Myometrial cell (primary cell): ENCODE measurements around the gene TENT4B. TPM values are rescaled to one million over a fixed set of nuclear protein-coding genes. Genes with fewer than 3 reads are reported as not detected.

Source experiments
- total RNA-seq: library from RNA; depleted of rRNA; stranded (reverse); fragments of >200 nt; gene quantifications from 2 replicates; pipeline ENCODE4 v1.2.3, GENCODE V29; 2015

Gene TENT4B
- 7.3 and 7.5 TPM in 2 replicates for total RNA-seq

DNA sequence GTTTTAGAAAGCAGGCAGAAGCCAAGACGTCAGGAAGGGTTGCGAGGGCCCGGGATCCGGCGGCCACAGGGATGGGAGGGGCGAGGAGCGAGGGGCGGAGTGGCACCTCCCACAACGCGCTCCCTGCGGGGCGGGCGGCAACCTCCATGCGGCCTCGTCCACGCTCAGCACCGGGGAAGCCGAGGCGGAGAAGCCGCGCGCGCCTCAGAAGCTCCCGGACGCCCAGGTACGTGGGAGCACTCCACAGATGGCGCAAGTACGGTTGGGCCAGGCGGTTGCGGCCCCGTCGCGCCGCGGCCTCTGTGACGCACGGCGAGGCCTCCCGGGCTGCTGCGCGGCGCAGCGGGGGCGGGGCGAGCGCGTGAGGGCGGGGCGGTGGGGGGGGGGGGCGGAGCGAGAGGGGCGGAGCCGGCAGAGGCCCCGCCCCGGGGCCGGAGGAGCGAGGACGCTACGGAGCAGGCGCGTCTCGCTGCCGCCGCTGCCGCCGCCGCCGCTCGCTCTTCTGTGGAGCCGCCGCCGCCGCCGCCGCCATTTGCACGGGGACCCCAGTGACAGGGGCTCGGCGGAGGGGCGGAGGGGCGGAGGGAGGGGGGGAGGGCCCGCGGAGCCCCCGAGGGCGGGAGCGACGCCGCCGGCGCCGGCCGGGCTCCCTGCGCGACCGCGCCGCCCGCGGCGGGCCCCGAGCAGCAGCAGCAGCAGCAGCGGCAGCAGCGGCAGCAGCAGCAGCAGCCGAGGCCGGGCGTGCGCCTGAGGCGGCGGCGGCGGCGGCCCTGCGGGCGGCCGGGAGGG, at the start of gene TENT4B:
TENT4B (plus strand) TSS at position 500 of the 789 bp plus-strand sequence. CDS start 316 bp downstream, outside the sequence.

DNA sequence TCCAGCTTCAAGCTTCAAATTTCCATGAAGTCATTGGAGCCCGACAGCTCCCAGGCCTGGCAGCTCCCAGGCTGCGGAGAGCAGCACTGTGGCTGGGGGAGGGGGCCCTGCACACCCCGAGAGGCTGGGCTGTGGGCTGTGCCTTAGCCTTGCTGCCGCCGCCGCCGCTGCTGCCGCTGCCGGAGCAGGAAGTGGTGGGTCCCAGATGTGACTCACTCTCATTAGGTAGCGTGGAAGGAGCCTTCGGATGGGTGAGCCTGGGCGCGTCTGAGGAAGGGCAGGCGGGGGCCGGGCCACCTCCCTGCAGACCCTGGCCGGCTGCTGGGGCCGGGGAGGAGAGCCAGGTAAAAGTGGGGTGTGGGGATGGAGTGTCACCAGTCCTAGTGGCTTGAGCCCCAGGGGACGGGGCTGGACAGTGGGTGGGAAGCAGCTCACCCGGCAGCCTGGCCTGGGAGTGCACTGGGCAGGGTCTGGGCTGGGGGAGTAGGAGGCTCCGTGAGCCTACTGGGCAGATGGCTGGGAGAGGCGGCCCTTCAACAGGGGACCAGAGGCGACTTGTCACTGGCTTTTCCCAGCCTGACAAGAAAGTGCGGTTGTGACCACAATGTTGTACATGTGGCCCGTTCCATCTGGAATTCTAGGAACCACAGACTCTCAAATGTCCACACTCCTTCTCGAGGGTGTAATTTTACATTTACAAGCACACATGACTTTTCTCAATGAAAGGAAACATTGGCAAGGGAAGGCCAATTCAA, 113.4 kb downstream of the TENT4B start, which contains the start of gene ADCY7:
ADCY7 (plus strand) TSS at position 215 of the 755 bp plus-strand sequence. CDS start 21,629 bp downstream, outside the sequence.

Other genes with a start within 250 kb of the TENT4B start
- 22.0 and 41.8 TPM in 2 replicates for gene CNEP1R1, start 128.1 kb upstream of the TENT4B start, total RNA-seq
- 13.3 and 17.0 TPM in 2 replicates for gene HEATR3, start 87.3 kb upstream of the TENT4B start, total RNA-seq
- gene ADCY7, start 113.2 kb downstream of the TENT4B start, total RNA-seq, result 39.5 and 40.1 TPM in 2 replicates
- gene BRD7, start 215.7 kb downstream of the TENT4B start, total RNA-seq, result 25.4 and 29.6 TPM in 2 replicates